Fibroblast of lung (primary cell): ENCODE results near the gene TGFB2.

Source experiments
- EZH2 ChIP-seq: IDR thresholded peaks from 2 replicates; pipeline ENCODE4 v1.5.1; 2012; ENCODE audit warnings: low read length, control low read depth, mild to moderate bottlenecking; ENCODE audit errors: missing control alignments
- TF ChIP-seq, protein P1 (sequence below), 2 donors: IDR thresholded peaks in 1 of 2; conservative IDR thresholded peaks in 1 of 2; 1 replicate in 1 of 2; 2 replicates in 1 of 2; pipeline ENCODE4 v1.5.1; 2011 to 2012; ENCODE audit warnings: low read length in 2 of 2, control low read depth in 1 of 2, inconsistent platforms in 1 of 2, low read depth in 1 of 2, mild to moderate bottlenecking in 1 of 2

DNA sequence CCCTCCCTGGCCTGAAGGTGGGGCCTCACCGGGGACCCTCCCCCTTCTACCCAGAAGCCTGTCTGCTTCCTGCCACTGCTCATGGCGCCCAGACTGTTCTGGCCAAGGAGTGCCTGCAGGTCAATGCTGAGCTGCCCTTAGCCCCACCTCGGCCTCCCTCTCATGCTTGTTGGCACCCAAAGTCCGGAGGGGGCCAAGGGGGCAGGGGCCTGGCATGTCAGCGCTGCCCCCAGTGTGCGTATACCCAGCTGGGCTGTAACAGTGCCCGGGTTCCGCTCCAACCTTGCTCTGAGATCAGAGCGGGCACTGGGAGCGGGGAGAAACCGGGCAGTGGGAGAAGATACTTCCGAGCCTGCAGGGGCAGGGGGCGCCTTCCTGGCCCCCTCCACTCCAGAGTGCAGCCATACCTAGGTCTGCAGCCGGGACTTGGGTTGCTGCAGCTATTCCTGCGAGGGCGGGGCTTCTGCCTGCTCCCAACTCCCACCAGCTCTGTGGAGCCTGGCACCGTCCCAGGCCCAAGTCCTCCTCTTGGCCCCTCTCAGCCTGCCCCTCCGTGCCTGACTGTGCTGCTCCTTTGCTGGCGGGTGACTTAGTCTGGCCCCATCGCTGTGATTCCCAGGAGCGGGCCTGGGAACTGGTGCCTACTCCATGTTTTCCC, 21.4 kb upstream of the TGFB2 start:
- no peak for TF ChIP-seq EZH2
- TF ChIP-seq, protein P1, sequence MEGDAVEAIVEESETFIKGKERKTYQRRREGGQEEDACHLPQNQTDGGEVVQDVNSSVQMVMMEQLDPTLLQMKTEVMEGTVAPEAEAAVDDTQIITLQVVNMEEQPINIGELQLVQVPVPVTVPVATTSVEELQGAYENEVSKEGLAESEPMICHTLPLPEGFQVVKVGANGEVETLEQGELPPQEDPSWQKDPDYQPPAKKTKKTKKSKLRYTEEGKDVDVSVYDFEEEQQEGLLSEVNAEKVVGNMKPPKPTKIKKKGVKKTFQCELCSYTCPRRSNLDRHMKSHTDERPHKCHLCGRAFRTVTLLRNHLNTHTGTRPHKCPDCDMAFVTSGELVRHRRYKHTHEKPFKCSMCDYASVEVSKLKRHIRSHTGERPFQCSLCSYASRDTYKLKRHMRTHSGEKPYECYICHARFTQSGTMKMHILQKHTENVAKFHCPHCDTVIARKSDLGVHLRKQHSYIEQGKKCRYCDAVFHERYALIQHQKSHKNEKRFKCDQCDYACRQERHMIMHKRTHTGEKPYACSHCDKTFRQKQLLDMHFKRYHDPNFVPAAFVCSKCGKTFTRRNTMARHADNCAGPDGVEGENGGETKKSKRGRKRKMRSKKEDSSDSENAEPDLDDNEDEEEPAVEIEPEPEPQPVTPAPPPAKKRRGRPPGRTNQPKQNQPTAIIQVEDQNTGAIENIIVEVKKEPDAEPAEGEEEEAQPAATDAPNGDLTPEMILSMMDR (conservative IDR thresholded peaks at IDR 0.05 in 1 of 2, IDR thresholded peaks at IDR 0.05 in 1 of 2; ENCODE audit: low read depth in 1 of 2, low read length in 2 of 2): no peak
